IPS-NIHi7 (cell line): ENCODE measurements around the gene PCYT2.

ENCODE experiments used
- DNase-seq: peaks from one replicate; pipeline ENCODE4 v3.0.0; 2012; ENCODE audit warnings: mixed read lengths; ENCODE audit errors: extremely low spot score

Gene PCYT2

DNA sequence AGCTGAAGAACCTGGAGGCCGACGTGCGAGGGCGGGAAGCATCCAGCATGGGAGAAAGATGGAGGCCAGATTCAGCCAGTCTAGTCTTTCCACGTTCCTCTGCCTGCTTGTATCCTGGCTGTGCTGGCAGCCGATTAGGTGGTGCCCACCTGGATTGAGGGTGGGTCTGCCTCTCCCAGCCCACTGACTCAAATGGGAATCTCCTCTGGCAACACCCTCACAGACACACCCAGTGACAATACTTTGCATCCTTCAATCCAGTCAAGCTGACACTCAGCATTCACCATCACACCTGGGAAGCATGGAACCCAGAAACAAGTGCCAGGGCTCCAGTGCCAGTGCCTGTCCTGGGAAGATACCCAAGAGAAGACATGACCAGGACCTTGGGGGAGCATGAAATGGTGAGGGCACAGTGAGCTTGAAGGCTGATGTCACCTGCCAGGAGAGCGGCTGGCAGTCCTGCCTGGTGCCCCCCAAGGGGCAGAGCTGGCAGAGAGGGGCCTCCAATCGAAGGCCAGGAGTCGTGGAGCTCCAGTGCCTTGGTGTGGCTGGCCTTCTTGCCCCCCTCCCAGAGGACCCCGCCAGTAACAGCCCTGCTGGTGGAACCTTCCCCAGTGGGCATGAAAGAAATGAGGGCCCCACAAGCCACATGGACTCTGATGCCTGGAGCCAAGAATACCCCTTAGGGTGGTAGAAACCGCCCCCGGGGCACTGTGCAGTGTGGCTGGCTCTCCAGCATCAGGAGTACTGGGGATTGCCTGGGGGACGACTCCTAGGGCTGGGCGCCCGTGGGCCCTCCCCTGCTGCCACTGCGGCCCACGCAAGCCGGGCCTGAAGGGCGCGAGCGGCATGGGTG, 9.8 kb downstream of the PCYT2 start:
- DNase-seq, result no peak

DNA sequence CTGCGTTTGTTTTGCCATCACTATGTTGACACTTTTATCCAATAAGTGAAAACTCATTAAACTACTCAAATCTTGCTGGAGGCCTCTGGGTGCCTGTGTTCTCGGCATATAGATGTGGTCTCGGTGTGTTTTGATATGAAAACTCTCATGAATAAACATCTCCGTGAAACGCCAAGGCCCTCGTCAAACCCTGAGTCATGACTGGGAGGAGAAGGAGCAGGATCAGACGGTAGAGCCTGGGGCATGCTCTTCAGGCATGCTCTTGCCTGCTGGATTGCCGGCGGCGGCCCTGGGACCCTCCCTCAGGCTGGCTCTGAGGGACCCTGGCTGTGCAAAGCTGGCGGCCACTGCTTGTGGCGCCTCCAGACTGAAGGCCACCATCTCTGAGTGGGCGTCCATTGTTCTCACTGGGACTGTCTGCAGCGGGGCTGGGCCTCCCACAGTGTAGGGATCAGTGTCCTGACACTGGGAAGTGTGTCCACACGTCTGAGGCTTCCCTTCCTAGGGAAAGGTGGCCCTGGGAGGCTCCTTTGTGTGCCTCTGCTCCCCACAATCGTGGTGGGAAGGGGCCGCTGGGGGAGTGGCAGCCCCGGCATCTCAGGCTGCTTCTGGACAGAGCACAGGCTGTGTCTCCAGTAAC, 10.9 kb downstream of the PCYT2 start:
- no peak for DNase-seq

DNA sequence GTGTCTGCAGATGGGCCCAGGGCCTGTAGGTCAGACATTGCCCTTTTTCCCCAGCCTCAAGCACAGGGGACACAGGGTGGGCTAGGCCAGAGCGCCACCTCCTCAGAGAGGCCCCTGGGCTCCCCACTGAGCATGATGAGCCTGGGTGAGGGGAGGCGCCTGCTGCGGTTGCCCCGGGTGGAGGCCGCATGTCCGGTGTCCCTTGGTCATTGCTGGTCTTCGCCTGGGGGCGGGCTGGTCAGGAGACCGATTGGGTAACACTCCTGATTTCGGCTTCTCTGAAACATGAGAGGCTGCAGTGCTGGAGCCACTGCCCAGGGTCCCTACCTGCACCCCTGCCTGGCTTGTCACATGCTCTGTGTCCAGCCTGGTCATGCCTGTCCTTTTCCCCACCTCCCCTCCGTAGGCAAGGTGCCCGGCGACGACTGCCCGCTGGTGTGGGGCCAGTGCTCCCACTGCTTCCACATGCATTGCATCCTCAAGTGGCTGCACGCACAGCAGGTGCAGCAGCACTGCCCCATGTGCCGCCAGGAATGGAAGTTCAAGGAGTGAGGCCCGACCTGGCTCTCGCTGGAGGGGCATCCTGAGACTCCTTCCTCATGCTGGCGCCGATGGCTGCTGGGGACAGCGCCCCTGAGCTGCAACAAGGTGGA, 11.6 kb downstream of the PCYT2 start:
- no peak for DNase-seq

DNA sequence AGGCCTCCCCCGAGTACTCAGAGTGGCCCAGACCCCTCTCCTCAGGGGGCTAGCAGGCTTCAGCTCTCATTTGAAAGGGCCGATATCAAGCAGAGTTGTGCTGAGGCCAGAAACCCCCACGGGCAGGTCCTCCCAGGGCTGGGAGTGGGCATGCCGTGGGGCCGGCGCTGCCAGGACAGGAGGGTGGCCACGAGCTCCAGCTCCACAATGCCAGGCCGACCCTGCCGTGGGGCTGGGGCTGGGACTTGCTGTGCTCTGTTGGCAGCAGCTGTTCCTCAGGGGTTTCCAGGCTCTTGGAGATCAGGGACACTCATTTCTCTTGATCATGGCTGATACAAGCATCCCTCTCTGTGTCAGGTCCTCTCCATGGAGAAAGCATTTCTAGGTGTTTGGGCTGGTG, 12.3 kb downstream of the PCYT2 start:
- DNase-seq, result no peak

DNA sequence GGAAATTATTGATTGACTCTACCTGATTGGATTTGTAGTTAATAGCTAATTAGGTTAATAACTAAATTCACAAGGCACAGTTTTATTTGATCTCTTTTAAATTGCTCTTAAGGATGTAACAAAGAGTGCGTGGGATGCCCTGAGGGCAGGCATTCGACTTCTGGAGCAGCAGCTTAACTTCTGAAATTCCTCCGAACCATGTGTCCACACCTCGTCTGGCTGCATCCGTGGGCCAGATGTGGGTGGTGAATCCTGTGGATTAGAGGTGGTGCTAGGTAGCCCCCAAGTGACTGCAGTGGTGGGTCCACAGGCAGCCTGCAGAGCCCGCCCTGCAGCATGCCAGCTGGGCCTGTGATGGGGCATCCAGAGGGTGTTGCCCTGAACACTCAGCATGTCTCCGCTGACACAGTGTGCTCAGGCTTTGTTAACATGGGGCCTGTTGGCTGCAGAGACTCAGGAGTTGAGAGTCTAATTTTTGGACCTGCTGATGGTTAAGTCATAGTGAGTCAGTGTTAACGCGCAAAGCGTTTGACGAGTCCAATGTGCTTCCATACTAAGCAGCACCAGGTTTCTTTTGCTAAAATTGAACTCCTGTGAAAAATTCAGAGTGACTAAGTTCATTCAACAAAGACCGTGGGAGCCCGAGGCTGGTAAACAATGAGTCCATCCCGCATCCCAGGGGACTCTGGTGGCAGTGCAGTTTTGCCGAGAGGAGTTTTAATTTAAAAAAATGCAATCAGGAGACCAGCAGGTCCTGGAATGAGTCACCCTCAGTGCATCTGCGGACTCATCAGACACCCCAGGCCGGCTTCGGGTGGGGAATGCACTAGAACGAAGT, 13.0 kb downstream of the PCYT2 start:
- no peak for DNase-seq

DNA sequence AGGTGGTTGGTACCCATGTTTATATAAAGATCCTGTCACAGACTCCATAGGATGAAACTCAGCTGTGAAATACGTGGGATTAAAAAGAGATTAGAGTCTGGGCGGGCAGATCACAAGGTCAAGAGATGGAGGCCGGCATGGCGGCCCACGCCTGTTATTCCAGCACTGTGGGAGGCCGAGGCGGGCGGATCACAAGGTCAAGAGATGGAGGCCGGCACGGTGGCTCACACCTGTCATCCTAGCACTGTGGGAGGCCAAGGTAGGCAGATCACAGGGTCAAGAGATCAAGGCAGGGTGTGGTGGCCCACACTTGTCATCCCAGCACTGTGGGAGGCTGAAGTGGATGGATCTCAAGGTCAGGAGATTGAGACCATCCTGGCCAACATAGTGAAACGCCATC, 15.8 kb downstream of the PCYT2 start:
- DNase-seq, result no peak

DNA sequence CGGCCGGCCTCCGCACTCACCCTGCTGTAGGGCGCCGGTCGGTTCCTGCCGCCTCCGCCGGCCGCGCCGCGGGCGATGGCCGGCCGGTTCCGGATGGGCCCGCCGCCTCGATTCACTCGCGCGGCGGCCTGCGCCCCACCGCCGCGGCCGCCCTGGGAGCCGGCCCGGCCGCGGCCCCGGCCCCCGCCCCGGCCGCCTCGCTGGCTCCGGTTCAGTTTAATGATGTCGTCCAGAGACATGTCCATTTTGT, 20.0 kb downstream of the PCYT2 start:
- DNase-seq, result no peak

DNA sequence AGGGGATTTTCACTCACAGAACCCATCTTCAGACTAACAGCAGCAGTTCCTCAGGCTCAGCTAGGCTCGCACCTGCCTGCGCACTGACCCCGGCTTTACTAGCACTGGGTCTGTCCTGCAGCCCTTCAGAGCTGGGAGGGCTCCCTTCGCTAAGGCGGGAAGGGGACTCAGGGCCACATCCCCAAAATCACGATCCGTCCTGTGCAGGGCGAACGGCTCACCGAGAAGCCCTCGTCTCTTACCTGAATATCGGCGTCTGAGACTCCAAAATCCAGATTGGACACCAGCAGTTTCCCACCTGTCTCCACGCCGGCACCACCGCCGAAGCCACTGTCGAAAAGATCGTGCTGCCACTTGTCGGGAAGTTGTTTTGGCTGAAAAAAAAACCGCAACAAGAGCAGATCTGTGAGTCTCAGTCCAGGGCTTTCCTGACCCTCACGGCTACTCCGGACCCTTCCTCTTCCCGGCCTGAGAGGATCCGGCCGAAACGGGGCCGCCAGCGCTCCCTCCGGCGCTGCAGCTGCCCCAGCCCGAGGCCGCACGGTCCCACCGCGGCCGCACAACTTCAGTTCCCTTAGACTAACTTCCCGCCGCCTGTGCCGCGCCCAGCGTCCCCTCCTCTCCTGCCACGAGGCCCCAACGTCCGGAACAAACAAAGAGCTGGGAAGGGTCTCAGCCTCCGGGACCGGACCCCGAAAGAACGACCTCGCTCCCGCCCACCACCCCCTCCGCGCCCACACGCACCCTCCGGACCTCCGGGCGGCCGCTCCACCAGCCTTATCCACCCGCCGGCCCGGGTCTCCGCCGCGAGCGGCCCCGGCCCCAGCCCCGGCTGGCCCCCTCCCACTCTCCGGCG, 20.5 kb downstream of the PCYT2 start:
- DNase-seq, result no peak

DNA sequence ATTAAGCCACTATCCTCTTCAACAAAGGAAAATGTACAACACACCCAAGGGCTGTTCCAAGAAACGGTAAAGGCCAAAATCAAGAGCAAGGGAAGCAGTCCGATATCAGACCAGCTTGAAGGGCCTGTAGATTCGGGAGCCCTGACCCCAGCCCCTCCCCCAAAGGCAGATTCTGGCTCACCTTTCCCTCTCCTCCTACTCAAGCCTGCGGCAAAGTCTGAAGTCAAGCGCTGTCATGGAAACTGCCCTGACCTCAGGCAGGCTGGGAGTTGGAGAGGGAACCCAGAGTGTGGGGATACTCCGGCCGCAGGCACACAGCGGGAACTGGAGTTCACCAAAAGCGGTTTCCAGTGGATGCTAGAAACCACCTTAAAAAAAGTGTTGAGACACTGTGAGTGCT, 21.6 kb downstream of the PCYT2 start:
- no peak for DNase-seq

DNA sequence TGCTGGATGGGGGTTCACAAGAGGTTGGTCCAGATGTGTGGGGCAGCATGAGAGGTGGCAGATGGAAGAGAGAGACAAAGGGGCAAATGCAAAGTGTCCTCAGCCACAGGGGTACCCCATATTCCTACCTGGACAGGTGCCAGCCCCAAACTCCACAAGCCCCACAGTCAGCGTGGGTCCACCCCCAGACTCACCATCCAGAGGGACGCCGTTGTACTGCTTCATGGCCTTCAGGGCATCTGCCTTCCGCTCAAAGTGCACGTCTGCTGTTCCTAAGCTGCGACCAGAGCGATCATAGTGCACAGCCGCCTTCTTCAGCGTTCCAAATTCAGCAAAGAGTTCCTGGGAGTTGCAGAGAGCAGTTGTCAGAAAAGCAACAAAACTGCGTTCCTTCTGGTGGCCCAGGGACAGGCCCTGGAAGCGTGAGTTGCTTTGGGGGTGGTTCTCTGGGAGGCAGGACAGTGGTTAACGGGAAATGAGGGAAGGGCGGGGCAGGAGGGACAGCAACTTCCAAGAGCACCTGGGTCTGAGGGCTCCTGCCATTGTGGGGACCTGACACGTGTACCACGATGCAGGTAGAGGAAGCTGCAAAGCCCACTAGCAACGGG, 22.1 kb downstream of the PCYT2 start:
- no peak for DNase-seq

DNA sequence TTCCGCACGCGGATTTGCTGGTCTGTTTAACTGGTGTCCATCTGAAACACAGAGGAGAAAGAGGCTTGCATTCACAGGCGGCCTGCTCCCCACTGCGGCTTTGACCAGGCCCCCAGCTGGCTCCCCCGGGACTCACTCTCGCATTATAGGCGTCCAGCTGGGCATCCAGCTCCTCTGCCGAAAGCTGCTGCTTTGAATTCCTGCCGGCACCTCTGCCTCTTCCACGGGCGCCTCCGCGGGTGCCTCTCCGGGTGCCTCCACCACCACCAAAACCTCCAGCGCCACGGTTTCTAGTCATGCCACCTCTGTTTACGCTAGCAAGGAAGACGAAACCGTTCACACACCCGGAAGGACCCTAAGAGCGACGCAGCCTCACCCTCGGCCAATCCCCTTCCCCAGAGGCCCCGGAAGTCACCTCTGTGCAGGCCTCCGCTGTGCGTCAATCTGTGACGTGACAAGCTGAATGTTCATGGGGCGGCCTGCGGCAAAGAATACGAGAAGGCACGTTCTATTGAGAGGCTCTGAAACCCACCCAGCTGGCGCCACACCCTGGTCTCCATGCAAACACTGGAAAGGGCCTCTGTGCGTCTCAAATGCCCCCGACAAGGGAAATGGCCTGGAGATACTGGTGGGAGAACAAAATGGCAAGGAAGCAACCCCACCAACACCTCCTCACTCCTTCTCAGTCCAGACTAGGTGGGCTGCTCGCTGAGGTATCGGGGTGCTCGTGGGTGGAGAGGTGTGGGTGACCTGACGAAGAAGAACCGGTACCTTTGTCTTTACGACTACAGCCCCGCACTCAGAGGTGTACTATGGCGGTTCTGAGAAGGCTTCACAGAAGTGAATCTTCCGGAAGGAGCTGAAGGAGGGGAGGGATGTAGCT, 22.9 kb downstream of the PCYT2 start:
- DNase-seq, result no peak

DNA sequence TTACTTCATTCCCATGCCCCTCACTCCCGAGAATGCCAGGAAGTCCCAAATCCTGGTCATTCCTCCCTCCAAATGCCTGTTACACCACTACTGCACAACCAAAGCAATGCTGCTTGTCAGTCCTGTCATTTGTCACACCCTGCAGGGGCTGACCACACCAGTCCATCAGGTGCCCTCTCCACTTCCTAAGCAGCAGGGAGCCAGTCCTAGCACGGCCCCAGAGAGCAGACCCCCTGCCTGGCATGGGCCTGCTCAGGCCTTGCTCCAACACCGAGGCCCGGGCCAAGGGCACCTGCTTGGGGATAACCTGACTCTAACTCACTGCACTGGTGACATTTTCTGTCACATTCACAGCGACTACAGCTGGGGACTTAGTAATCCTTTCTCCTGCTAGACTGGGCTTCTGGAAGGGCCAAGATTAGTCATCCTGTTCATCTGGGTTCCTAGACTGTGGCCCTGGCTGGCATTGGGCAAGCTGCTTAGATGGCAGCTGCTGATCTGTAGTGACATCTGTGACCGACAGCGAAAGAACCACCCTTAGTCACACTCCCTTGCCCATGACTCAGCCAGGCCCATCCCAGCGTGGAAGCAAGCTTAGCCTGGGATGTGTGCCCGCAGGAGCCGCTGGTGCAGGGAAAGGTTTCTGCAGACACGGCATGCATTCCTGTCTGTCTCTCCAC, 25.2 kb downstream of the PCYT2 start:
- no peak for DNase-seq

DNA sequence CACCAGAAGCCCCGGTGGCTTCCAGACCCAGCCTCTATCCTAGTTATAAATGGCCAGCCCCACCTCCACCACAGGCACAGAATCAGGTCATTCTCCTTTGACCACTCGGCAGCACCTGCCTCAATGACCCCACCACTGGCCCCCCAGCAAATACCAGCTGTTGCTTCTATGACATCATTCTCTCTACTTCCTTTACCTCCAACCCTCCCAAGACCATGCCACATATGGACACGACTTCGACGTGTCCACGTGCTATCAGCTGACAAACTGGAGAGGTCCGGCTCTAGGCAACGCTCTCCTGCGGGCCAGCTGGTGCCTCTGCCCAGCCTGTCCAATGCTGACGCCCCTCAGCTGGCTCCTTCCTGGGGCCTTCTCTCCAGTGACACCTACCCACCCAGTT, 25.7 kb downstream of the PCYT2 start:
- DNase-seq, result no peak

DNA sequence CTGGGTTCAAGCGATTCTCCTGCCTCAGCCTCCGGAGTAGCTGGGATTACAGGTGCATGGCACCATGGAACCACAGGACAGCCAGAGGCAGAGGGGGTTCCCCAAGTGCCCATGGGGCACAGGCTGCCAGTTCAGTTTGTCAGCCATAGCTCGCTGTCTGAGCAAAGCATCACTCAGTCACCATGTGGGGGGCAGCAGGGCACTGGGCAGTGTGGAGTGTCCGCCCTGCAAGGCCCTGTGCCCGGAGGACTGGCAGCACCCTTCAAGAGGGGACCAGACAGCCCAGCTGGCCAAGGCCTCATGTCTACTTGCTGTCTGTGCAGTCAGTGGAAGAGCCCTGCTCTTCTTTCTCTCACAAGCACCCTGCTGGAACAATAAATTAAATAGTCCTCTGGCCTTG, 26.2 kb downstream of the PCYT2 start:
- DNase-seq, result no peak

DNA sequence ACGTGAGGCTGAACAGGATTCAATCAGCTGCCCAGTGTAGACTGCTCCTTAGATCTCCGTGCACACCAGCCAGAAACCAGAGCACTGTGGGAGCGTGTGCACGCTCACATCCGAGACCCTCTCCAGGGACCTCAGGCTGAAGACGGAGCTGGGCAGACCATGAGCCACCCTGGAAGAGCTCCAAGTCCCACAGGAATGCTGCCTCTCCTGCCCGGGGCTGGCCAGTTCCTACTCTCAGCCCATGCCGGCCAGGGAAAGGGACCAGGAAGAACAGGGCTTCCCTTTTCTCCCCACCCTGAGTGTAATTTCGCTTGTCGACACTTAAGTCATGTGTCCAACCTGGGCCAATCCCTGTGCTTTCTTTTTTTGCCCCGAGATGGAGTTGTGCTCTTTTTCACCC, 26.7 kb downstream of the PCYT2 start:
- DNase-seq, result no peak

DNA sequence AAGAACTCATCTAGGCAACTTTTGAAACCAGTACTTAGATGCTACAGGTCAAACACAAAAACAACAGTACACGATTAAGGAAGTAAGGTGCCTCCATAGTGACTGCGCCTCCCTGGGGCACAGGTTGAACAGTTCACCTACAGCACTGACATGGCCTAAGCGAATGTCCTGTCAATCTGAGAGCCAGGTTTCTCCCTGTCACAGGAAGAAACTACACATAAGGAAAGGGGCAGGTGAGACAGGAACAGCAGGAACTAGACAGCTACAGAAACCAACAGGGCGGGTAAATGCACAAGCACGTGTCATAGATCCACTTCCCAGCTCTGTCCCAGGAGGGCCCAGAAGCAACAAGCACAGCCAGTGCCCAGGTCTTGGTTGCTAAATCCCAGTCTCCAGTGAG, 32.1 kb downstream of the PCYT2 start:
- no peak for DNase-seq

DNA sequence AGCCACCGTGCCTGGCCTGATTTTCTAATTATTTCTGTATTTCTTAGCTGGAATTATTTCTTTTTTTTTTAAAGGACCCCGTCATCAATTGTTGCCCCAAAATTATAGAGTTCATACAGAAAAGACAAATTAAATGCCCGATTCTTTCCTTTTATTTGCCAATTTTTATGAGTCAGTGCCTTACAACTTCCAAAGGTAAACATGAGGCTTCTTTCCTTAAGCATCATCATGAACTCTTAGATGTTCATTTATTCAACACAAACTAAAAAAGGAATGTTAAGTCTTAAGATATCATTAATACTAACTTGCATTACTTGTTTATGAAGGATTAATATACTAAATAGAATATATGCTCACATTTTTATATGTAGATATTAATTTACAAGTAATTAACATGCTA, 32.9 kb downstream of the PCYT2 start:
- no peak for DNase-seq

DNA sequence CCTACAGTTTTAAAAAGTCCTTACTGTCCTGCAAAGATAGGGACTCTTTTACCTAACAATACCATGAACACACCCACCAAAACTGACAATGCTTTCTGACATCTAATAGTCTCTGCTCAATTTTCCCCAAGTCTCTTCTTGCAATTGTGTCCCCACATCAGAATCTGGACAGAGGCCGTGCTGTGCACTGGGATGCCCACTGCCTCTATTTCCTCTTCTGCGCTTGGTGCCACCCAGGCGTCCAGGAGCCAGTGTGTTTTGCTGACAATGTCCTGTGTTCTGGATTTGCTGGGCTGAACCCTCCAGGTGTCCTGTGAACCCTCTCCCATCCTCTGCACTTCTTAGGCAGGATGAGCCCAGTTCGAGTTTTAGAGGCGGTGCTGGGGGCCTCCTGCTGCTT, 33.6 kb downstream of the PCYT2 start:
- no peak for DNase-seq
